Fibroblast of villous mesenchyme (primary cell): ENCODE results near the gene EEF1A2. TPM values are rescaled to one million over a fixed set of nuclear protein-coding genes. Genes with fewer than 3 reads are reported as not detected.

Source experiments
- DNase-seq: peaks from one replicate; pipeline ENCODE4 v3.0.0-alpha.2; 2010; ENCODE audit warnings: low read depth
- H3K4me3 ChIP-seq: 2 replicates; pipeline ENCODE4 v1.5.1; 2011; ENCODE audit warnings: low read depth, mild to moderate bottlenecking, low read length
- total RNA-seq: library from RNA; depleted of rRNA; stranded (reverse); fragments of >200 nt; gene quantifications from 2 replicates; pipeline ENCODE4 v1.2.3, GENCODE V29; 2012
- TF ChIP-seq, protein P1 (sequence below): IDR thresholded peaks from 2 replicates; pipeline ENCODE4 v1.5.1; 2012; ENCODE audit warnings: low read depth, mild to moderate bottlenecking, low read length; ENCODE audit not compliant: insufficient read depth

The EEF1A2 gene
- total RNA-seq, 1 donor: 0.43 TPM

DNA sequence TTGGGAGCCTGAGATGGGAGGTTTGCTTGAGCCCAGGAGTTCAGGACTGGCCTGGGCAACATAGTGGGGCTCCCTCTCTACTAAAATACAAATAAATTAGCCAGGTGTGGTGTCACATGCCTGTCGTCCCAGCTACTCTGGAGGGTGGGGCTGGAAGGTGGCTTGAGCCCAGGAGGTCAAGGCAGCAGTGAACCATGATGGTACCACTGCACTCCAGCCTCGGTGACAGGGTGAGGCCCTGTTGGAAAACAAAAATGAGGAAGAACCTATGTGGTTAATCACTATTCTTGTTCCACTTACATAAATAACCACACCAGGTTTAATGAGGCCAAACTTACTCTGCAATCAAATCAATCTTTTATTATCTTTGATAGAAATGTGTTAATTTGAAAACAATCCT, 27.1 kb upstream of the EEF1A2 start:
- no peak for DNase-seq

DNA sequence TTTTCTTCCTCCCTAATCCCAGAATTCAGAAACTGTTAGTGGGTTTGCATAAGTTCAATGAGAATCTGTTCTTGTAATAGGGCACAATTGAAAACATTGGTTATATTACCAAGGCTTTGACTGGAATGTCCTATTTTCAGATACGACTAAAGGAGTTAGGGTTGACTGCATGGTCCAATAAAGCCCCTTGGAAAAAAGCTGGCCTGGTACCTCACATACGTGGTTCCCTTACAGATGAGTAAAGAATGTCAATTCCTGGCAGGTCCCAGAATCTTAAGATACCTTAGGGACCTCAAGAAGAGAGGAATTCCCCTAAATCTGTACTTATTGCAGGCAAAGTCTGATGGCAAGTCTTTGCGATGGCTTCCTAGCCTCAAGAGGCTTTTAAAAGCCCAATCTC, 26.3 kb upstream of the EEF1A2 start:
- TF ChIP-seq, protein P1, sequence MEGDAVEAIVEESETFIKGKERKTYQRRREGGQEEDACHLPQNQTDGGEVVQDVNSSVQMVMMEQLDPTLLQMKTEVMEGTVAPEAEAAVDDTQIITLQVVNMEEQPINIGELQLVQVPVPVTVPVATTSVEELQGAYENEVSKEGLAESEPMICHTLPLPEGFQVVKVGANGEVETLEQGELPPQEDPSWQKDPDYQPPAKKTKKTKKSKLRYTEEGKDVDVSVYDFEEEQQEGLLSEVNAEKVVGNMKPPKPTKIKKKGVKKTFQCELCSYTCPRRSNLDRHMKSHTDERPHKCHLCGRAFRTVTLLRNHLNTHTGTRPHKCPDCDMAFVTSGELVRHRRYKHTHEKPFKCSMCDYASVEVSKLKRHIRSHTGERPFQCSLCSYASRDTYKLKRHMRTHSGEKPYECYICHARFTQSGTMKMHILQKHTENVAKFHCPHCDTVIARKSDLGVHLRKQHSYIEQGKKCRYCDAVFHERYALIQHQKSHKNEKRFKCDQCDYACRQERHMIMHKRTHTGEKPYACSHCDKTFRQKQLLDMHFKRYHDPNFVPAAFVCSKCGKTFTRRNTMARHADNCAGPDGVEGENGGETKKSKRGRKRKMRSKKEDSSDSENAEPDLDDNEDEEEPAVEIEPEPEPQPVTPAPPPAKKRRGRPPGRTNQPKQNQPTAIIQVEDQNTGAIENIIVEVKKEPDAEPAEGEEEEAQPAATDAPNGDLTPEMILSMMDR: no peak
- no peak overlapping the region for H3K4me3 ChIP-seq
- DNase-seq: no peak

More for the DNA sequence above, 27.1 kb upstream of the EEF1A2 start:
- TF ChIP-seq, protein P1: no peak
- H3K4me3 ChIP-seq: no peak overlapping the region

DNA sequence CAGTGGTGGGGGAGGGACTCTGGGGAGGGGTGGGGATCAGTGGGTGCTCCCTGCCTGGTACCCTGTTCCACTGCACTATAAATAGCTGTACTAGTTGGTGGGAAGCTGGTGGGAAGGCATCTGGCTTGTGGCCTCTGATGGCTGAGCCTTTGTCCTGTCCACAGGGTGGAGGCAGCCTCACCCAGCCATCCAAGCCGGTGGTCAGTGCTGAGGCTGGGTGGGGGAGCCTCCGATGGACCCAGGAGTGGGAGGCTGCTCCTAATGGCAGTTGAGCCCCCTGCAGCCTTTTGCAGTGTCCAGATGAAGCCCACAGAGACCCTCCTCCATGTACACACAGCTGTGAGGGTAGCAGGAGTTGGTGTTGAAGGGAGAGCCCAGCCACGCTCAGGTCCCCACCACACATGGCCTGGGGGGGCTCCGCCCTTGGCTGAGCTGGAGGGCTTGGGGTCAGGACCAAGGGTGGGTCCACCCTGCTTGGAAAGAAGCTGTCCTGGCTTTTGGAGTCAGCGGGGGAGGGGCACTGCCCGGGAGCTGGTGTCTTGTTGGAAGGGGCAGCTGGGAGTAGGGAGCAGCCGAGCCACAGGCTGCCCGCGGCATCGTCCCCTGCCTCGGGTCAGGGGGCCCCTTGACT, 24.2 kb upstream of the EEF1A2 start:
- no peak overlapping the region for H3K4me3 ChIP-seq

DNA sequence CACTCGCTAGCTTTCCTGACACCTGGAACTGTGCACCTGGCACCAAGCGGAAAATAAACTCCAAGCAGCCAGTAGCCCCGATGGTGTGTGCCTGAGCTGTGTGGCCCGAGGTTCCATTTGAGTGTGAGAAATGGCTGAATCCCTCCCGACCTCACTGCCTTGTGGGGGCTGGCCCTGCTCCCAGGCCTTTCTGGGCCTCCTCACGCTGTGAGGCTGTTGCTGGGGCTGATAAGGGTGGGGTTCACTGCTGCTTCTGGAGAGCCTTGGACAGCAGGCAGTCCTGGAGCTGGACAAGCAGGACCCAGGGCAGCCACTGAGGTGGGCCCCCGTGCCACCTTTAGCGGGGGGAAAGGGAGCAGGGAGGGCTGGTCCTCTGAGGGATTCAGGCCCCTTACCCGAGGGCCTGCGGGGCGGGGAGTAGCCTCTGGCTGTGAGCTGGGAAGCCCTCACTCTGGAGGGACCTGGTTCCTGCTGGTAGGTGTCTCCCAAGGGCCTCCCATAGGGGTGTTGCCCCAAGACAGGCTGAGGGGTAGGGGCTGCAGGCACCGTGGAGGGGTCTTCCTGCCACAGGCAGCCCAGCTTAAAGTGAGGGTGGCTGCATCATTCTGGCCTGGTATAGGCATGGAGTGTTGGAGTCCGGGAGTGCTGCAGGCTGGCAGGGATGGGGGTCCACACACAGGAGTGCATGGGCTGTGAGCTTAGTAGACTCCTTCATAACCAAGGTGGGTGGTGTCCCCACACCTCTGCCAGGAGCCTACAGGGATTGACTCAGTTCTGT, 23.4 kb upstream of the EEF1A2 start:
- no peak for DNase-seq
- TF ChIP-seq, protein P1: no peak
- H3K4me3 ChIP-seq: peak overlapping the region; percentile 74

More for the DNA sequence above, 24.2 kb upstream of the EEF1A2 start:
- TF ChIP-seq, protein P1: no peak
- DNase-seq: no peak

DNA sequence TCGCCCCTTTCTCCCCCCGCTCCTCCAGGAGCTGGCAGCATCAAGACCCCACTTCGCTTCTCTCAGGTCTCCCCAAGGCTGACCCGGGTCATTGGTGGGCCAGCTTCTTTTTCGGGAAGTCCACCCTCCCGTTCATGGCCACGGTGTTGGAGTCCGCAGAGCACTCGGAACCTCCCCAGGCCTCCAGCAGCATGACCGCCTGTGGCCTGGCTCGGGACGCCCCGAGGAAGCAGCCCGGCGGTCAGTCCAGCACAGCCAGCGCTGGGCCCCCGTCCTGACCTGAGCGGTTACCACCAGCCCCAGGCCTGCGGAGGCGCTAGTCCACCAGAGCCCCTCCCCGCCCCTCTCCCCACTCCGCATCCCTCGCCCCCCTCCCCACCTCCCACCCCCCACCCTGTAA, 22.7 kb upstream of the EEF1A2 start:
- TF ChIP-seq, protein P1: no peak
- DNase-seq: no peak
- peak overlapping the region; percentile 74 for H3K4me3 ChIP-seq

DNA sequence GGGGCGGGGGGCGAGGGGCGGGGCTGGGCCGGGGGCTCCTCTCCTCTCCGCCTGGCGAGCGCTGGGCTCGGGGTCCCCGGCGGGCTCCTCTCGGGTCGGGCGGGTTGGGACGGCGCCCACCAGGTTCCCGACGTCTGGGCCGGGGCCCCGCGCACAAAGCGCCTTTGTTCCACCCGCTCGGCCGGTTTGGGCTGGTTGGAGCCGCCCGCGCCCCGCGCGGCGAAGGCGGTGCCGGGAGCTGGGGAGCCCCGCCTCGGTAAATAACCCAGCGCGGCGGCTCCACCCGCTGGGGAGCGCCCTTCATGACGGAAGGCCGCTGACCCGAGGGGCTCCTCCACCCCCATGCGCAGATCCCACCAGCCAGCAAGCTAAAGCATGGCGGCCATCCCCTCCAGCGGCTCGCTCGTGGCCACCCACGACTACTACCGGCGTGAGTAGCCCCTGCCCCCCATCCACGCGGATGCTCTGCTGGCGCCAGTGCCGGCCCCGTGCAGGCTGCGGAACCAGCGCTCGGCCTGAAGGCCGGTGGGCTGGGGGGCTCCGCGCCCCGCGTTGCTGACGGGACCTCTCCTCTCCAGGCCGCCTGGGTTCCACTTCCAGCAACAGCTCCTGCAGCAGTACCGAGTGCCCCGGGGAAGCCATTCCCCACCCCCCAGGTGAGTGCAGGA, 22.2 kb upstream of the EEF1A2 start:
- TF ChIP-seq, protein P1: no peak
- H3K4me3 ChIP-seq: peak overlapping the region; percentile 74
- peak; percentile 49 for DNase-seq
